MM.1S (cell line): ENCODE data around the gene COL5A1.
A peak's percentile ranks its signal among the peaks of the same experiment; 100 is the strongest.

ENCODE experiments used
- DNase-seq: peaks from one replicate; pipeline ENCODE4 v3.0.0-alpha.2; 2015
- H2AFZ ChIP-seq: fragments of 300-600 bp; sonication (generic); 2 replicates; pipeline ENCODE4 v1.6.0; 2016; ENCODE audit warnings: antibody characterized with exemption, low read length
- H3F3A ChIP-seq: fragments of 300-600 bp; sonication (generic); 2 replicates; pipeline ENCODE4 v1.6.1; 2016; ENCODE audit warnings: mild to moderate bottlenecking, antibody characterized with exemption, low read length, moderate library complexity, mixed read lengths; ENCODE audit not compliant: insufficient read depth
- H3K27ac ChIP-seq: fragments of 300-600 bp; sonication (generic); 2 replicates; pipeline ENCODE4 v1.5.1; 2016; ENCODE audit warnings: mild to moderate bottlenecking, low read length
- H3K27me3 ChIP-seq: fragments of 300-600 bp; sonication (generic); replicated peaks from 2 replicates; pipeline ENCODE4 v1.6.0; 2016; ENCODE audit warnings: low read length; ENCODE audit not compliant: insufficient read depth
- H3K36me3 ChIP-seq: fragments of 300-600 bp; sonication (generic); replicated peaks from 2 replicates; pipeline ENCODE4 v1.6.1; 2016; ENCODE audit warnings: mild to moderate bottlenecking, low read length, mixed read lengths; ENCODE audit not compliant: insufficient read depth
- H3K4me1 ChIP-seq: fragments of 300-600 bp; sonication (generic); 2 replicates; pipeline ENCODE4 v1.6.1; 2016; ENCODE audit warnings: low read length, mixed read lengths
- H3K4me2 ChIP-seq: fragments of 300-600 bp; sonication (generic); 2 replicates; pipeline ENCODE4 v1.6.0; 2016; ENCODE audit warnings: low read depth, low read length
- H3K4me3 ChIP-seq: fragments of 300-600 bp; sonication (generic); 2 replicates; pipeline ENCODE4 v1.5.1; 2016; ENCODE audit warnings: low read length, mixed read lengths
- H3K79me2 ChIP-seq: fragments of 300-600 bp; sonication (generic); 2 replicates; pipeline ENCODE4 v1.6.1; 2016; ENCODE audit warnings: mixed run types, low read length, mixed read lengths
- H3K9ac ChIP-seq: fragments of 300-600 bp; sonication (generic); 2 replicates; pipeline ENCODE4 v1.6.1; 2016; ENCODE audit warnings: low read length, mixed read lengths
- H3K9me2 ChIP-seq: fragments of 300-600 bp; sonication (generic); replicated peaks from 2 replicates; pipeline ENCODE4 v1.6.1; 2016; ENCODE audit warnings: mild to moderate bottlenecking, low read length, mixed read lengths; ENCODE audit not compliant: insufficient read depth
- H3K9me3 ChIP-seq: fragments of 300-600 bp; sonication (generic); replicated peaks from 2 replicates; pipeline ENCODE4 v1.6.1; 2016; ENCODE audit warnings: mild to moderate bottlenecking, low read length, mixed read lengths; ENCODE audit not compliant: insufficient read depth
- H4K20me1 ChIP-seq: fragments of 300-600 bp; sonication (generic); 2 replicates; pipeline ENCODE4 v1.6.1; 2016; ENCODE audit warnings: mild to moderate bottlenecking, low read length, moderate library complexity, mixed read lengths; ENCODE audit not compliant: insufficient read depth
- CTCF ChIP-seq: fragments of 300-600 bp; sonication (generic); IDR thresholded peaks from 2 replicates; pipeline ENCODE4 v1.5.1; 2016; ENCODE audit warnings: antibody characterized with exemption, low read length, mixed read lengths
- EZH2 ChIP-seq: fragments of 300-600 bp; sonication (generic); optimal IDR thresholded peaks from 2 replicates; pipeline ENCODE3; 2017; ENCODE audit warnings: low read depth, mild to moderate bottlenecking, antibody characterized with exemption, low read length, mixed read lengths
- EZH2phosphoT487 ChIP-seq: fragments of 300-600 bp; sonication (generic); IDR thresholded peaks from 2 replicates; pipeline ENCODE4 v1.6.1; 2018; ENCODE audit warnings: antibody characterized with exemption, low read length

COL5A1 gene

DNA sequence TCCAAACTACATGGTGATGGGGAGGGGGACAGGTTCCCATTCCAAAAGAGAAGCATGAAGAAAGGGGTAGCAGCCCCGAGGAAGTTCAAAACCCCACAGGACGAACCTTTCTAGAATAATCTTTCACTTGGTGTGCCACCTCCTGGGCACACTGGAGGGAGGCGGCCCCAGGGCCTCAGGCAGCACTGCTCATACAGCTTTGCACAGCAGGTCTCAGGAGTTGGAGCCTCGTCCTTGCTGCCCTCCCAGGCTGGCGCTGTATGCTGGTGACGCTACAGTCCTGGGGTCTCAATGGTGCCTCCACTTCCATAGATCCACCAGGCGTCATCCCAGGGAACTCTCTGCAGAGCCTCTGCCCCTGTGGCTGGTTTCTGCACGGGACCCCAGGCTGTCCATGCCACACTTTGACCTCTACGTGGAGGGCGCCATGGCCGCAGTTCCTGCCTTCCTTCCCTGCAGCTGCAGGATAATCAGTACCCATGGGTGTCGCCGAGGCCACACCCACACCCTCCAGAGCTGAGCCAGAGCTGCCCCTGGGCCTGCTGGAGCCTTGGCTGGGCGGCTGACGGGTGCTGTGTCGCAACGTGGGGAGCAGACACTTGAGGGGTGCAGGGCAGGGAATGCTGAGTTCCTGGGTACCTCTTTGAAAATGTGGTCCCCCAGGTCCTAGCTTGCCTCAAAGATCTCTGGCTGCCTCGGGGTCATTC, 95.3 kb downstream of the COL5A1 start:
- no peaks in the 10 kb centered on the region for H3K79me2 ChIP-seq
- no peak for TF ChIP-seq EZH2
- no peak for TF ChIP-seq CTCF
- no peak for TF ChIP-seq EZH2phosphoT487
- no peak overlapping the region for H3K27ac ChIP-seq
- H3K4me2 ChIP-seq = no peak overlapping the region
- no peak overlapping the region for H2AFZ ChIP-seq
- H3K9me2 ChIP-seq = no peaks in the 10 kb centered on the region
- H3K9me3 ChIP-seq = no peaks in the 10 kb centered on the region
- no peak overlapping the region for H3K9ac ChIP-seq
- H3K36me3 ChIP-seq = no peaks in the 10 kb centered on the region
- H3K4me3 ChIP-seq = no peak overlapping the region
- no peaks in the 10 kb centered on the region for H4K20me1 ChIP-seq
- H3K27me3 ChIP-seq = peaks cover 96% of the 10 kb centered on the region
- no peaks in the 10 kb centered on the region for H3K4me1 ChIP-seq
- no peak for DNase-seq
- H3F3A ChIP-seq = no peaks in the 10 kb centered on the region

- TF ChIP-seq EZH2 (no peak), CTCF (no peak), EZH2phosphoT487 (no peak)
- H3K27ac ChIP-seq = no peak overlapping the region
- H2AFZ ChIP-seq = no peak overlapping the region
- no peaks in the 10 kb centered on the region for H3K4me1 ChIP-seq
- no peaks in the 10 kb centered on the region for H3K9me2 ChIP-seq
- DNase-seq = no peak
- no peaks in the 10 kb centered on the region for H3F3A ChIP-seq
- H3K9me3 ChIP-seq = no peaks in the 10 kb centered on the region
- no peaks in the 10 kb centered on the region for H3K36me3 ChIP-seq
- H3K27me3 ChIP-seq = peaks cover 95% of the 10 kb centered on the region
- H3K4me2 ChIP-seq = no peak overlapping the region
- H3K79me2 ChIP-seq = no peaks in the 10 kb centered on the region
- no peak overlapping the region for H3K4me3 ChIP-seq
- H3K9ac ChIP-seq = no peak overlapping the region
- H4K20me1 ChIP-seq = no peaks in the 10 kb centered on the region
Measured at GRCh38 chr9:134737842-134738580, 96.4 kb downstream of the COL5A1 start.

- Histone ChIP-seq H2AFZ (no peak overlapping the region), H3K36me3 (no peaks in the 10 kb centered on the region), H4K20me1 (no peaks in the 10 kb centered on the region), H3K9me2 (no peaks in the 10 kb centered on the region), H3F3A (no peaks in the 10 kb centered on the region), H3K4me2 (no peak overlapping the region), H3K4me3 (no peak overlapping the region), H3K79me2 (no peaks in the 10 kb centered on the region), H3K9me3 (no peaks in the 10 kb centered on the region), H3K27me3 (peaks cover 85% of the 10 kb centered on the region), H3K4me1 (no peaks in the 10 kb centered on the region), H3K9ac (no peak overlapping the region), H3K27ac (no peak overlapping the region)
- TF ChIP-seq CTCF (peak; percentile 34), EZH2 (no peak)
- no peak for DNase-seq
Measured at GRCh38 chr9:134738869-134739659, 97.5 kb downstream of the COL5A1 start.
